HUES64 (cell line): ENCODE results near the gene RTN1.

Experiments used
- H3K27ac ChIP-seq: 2 replicates; pipeline ENCODE4 v1.7.0; 2013; ENCODE audit warnings: low read depth, low read length, inconsistent platforms
- H3K27me3 ChIP-seq: 2 replicates; pipeline ENCODE4 v1.6.1; 2013; ENCODE audit warnings: mild to moderate bottlenecking, low read length; ENCODE audit not compliant: insufficient read depth
- H3K36me3 ChIP-seq: 2 replicates; pipeline ENCODE4 v1.6.1; 2013; ENCODE audit warnings: mild to moderate bottlenecking, low read length; ENCODE audit not compliant: insufficient read depth
- H3K4me1 ChIP-seq: 2 replicates; pipeline ENCODE4 v1.6.1; 2013; ENCODE audit warnings: mild to moderate bottlenecking, low read length, moderate library complexity; ENCODE audit not compliant: insufficient read depth
- H3K4me3 ChIP-seq: 2 replicates; pipeline ENCODE4 v1.5.1; 2013; ENCODE audit warnings: mild to moderate bottlenecking, low read length, moderate library complexity
- H3K9ac ChIP-seq: 2 replicates; pipeline ENCODE4 v1.6.1; 2013; ENCODE audit warnings: mild to moderate bottlenecking, low read depth, low read length
- H3K9me3 ChIP-seq: 2 replicates; pipeline ENCODE4 v1.6.1; 2013; ENCODE audit warnings: low read depth, low read length; ENCODE audit not compliant: insufficient read depth
- WGBS: fragments of 150-250, 120-280 bp; methylation state at CpG from one replicate; pipeline ENCODE4 v1.1.7; 2013; ENCODE audit warnings: missing lambda C conversion rate; 5-methylcytosine and 5-hydroxymethylcytosine counted together

RTN1 gene

GRCh38 chr14:59629444-59630287, 240.9 kb downstream of the RTN1 start:
- WGBS: 80% methylated on average over 9 of the region's 11 CpGs
- Histone ChIP-seq H3K4me3 (peak overlapping the region; percentile 65), H3K4me1 (peaks cover 5% of the 10 kb centered on the region; the same call in 1 of the 2 replicates), H3K9ac (peak overlapping the region; percentile 73), H3K27ac (no peak overlapping the region), H3K9me3 (no peaks in the 10 kb centered on the region), H3K36me3 (no peaks in the 10 kb centered on the region), H3K27me3 (peaks cover 33% of the 10 kb centered on the region)

- Histone ChIP-seq H3K36me3 (no peaks in the 10 kb centered on the region), H3K9ac (no peak overlapping the region), H3K4me3 (no peak overlapping the region), H3K4me1 (peaks cover 5% of the 10 kb centered on the region; the same call in 1 of the 2 replicates), H3K9me3 (no peaks in the 10 kb centered on the region), H3K27me3 (peaks cover 33% of the 10 kb centered on the region), H3K27ac (no peak overlapping the region)
- WGBS: 93% methylated on average over 1 of the region's 2 CpGs
Measured at GRCh38 chr14:59627011-59627520, 243.5 kb downstream of the RTN1 start.

GRCh38 chr14:59622631-59623030, 247.9 kb downstream of the RTN1 start:
- Histone ChIP-seq H3K4me1 (no peaks in the 10 kb centered on the region), H3K27ac (no peak overlapping the region), H3K9ac (no peak overlapping the region), H3K9me3 (no peaks in the 10 kb centered on the region), H3K27me3 (0 out of 2 replicates have a peak, but pooled peaks cover 3% of the 10 kb centered on the region), H3K36me3 (no peaks in the 10 kb centered on the region), H3K4me3 (no peak overlapping the region)
- WGBS: 100% methylated on average over 1 of the region's 2 CpGs

GRCh38 chr14:59619061-59619460, 251.5 kb downstream of the RTN1 start:
- Histone ChIP-seq H3K9ac (no peak overlapping the region), H3K4me3 (no peak overlapping the region), H3K27me3 (no peaks in the 10 kb centered on the region), H3K9me3 (no peaks in the 10 kb centered on the region; the same call in 1 of the 2 replicates), H3K36me3 (no peaks in the 10 kb centered on the region), H3K27ac (no peak overlapping the region), H3K4me1 (no peaks in the 10 kb centered on the region)
- WGBS: 82% methylated on average over 2 of the region's 2 CpGs

DNA sequence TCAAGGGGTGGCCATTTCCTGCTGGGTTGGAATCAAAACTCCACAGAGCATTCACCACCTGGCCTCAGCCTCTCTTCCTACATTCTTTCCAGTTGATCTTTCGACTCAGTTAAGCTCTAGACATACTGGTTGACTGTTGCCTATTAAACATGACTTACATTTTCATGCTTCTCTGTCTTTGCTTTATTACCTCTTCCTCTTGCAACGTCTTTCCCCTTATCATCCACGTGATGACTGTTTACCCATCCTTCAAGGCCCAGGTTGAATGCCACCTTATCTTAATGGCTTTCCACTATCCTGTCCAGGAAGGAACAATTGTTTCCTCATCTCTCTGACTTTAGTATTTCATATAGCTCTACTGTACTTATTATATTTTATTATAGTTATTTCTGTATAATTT, 269.5 kb downstream of the RTN1 start:
- WGBS: 72% methylated on average over 3 of the region's 3 CpGs
- Histone ChIP-seq H3K36me3 (no peaks in the 10 kb centered on the region), H3K27me3 (no peaks in the 10 kb centered on the region), H3K4me3 (no peak overlapping the region), H3K9ac (no peak overlapping the region), H3K27ac (no peak overlapping the region), H3K9me3 (no peaks in the 10 kb centered on the region), H3K4me1 (no peaks in the 10 kb centered on the region)

DNA sequence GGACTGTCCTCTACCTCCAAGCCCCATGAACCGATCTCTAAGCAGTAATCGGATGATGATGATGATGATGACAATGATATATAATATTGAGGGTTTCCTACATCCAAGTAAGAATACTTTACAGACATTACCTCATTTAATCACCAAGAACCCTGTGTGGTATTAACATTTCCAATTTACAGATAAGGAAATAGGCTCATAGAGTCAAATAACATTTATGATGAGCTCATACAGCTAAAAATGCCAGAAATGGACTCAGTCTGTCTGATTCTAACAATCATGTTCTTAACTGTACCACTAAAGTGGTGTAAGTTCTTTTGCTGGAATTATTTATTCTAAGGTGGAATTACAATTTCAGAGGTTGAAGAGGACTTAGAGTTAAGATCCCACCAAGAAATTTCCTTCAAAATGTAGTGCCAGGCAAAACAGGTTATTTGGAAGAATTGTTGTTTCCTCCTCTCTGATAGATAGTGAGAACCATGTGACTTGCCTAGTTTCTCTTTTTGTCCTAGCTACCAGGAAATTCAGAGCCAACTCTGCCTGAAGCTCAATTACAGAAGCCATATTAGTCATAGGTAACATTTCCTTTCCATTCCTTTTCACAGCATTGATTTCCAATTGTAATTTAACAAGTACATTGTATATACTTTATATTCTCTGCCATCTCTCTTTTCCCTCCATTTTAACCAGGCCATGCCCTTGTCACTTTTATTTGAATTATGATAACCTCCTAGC, 270.2 kb downstream of the RTN1 start:
- Histone ChIP-seq H3K27me3 (no peaks in the 10 kb centered on the region), H3K36me3 (no peaks in the 10 kb centered on the region), H3K9me3 (no peaks in the 10 kb centered on the region), H3K4me1 (no peaks in the 10 kb centered on the region), H3K9ac (no peak overlapping the region), H3K4me3 (no peak overlapping the region), H3K27ac (no peak overlapping the region)
- WGBS: no CpG with 5 or more reads among the region's 2 CpGs

DNA sequence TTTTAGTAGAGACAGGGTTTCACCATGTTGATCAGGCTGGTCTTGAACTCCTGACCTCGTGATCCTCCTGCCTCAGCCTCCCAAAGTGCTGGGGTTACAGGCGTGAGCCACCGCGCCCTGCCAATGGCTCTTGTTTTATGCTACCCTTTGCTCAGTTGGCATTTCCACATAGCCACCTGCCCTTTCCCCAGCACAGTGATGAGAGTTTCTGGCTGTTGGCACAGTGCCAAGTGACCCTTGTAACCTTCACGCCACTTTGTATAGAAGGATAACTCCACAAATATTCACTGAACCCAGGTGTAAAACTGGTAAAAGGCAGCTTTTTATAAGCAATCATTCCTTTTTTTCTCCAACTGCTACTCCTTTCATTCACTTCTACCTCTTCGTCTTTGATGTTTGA, 275.5 kb downstream of the RTN1 start:
- Histone ChIP-seq H3K9ac (no peak overlapping the region), H3K4me3 (no peak overlapping the region), H3K36me3 (no peaks in the 10 kb centered on the region), H3K27ac (no peak overlapping the region), H3K9me3 (no peaks in the 10 kb centered on the region), H3K27me3 (no peaks in the 10 kb centered on the region), H3K4me1 (no peaks in the 10 kb centered on the region)
- WGBS: 92% methylated on average over 5 of the region's 6 CpGs

- Histone ChIP-seq H3K36me3 (no peaks in the 10 kb centered on the region), H3K27ac (no peak overlapping the region), H3K4me1 (no peaks in the 10 kb centered on the region), H3K4me3 (no peak overlapping the region), H3K9me3 (no peaks in the 10 kb centered on the region), H3K27me3 (no peaks in the 10 kb centered on the region), H3K9ac (no peak overlapping the region)
- WGBS: 95% methylated on average over 5 of the region's 5 CpGs
Measured at GRCh38 chr14:59591641-59592370, 278.8 kb downstream of the RTN1 start.

GRCh38 chr14:59588101-59588500, 282.5 kb downstream of the RTN1 start:
- no peak overlapping the region for H3K27ac ChIP-seq
- no peaks in the 10 kb centered on the region for H3K4me1 ChIP-seq
- no peaks in the 10 kb centered on the region for H3K27me3 ChIP-seq
- no peaks in the 10 kb centered on the region for H3K9me3 ChIP-seq
- no peak overlapping the region for H3K4me3 ChIP-seq
- no peaks in the 10 kb centered on the region for H3K36me3 ChIP-seq
- no peak overlapping the region for H3K9ac ChIP-seq
- WGBS: 97% methylated on average over 2 of the region's 3 CpGs

DNA sequence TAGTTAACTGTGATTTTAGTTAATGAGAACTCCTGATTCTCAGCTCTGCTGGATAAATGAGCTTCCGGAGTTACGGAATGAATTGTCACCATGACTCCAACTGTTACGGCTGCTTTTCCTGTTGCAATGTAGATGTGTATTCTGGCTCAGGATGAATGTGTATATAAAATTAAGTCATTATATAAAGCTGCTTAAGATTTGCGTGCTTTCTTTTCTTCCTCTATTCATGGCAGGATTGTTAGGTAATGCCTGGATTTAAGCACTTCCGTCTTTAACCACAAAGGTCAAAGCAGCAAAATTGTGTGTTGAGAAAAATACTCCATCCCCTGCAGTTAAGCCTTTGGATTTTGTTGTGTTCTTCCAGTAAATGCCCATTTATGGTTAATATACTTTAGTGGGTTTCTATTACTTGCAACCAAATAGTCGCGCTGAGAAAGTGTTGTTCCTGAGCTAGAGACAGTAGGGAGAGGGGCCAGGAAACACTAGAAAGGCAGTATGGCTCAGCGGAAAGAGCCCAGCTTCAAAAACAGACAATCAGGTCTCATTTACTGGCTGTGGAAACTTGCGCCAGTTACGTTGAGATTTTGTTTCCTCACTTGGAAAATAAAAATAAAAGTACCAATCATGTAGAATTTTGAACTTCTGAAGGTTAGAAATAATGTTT, 284.6 kb downstream of the RTN1 start:
- 96% methylated on average over 10 of the region's 10 CpGs for WGBS
- Histone ChIP-seq H3K36me3 (no peaks in the 10 kb centered on the region), H3K4me1 (no peaks in the 10 kb centered on the region), H3K4me3 (no peak overlapping the region), H3K27me3 (no peaks in the 10 kb centered on the region), H3K9me3 (no peaks in the 10 kb centered on the region), H3K27ac (no peak overlapping the region), H3K9ac (no peak overlapping the region)
